ENCODE measurements around the gene RNF8. TPM values are rescaled to one million over a fixed set of nuclear protein-coding genes. Genes with fewer than 3 reads are reported as not detected.

RNF8 gene
- total RNA-seq, 2 experiments from 2014 or later, result 4.9 to 5.9 TPM

DNA sequence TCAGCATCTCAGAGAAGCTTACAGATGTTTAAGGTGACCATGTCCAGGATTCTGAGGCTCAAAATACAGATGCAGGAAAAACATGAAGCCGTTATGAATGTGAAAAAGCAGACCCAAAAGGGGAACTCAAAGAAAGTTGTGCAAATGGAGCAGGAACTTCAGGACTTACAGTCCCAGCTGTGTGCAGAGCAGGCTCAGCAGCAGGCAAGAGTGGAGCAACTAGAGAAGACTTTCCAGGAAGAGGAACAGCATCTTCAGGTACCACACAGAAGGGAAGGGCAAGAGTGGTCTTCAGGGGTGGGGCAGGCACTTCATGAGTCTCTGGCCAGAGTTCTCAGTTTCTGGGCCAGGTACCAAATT is 15.2 kb downstream of the RNF8 start:
- Mint-ChIP-seq H3K4me3 (no peak overlapping the region), H3K27ac (no peak overlapping the region), H3K4me1 (ENCODE audit: low read depth) (peaks cover 5% of the 10 kb centered on the region), H3K36me3 (ENCODE audit: low read depth) (peaks cover 72% of the 10 kb centered on the region), H3K27me3 (no peaks in the 10 kb centered on the region), H3K9me3 (no peaks in the 10 kb centered on the region)
- ATAC-seq (ENCODE audit: poor library complexity) (no peak), DNase-seq (no peak)
- ChIA-PET CTCF (no interaction called here), POLR2A (no interaction called here)
- Histone ChIP-seq H3K4me3 (ENCODE audit: low read length) (no peak overlapping the region), H3K9me3 (ENCODE audit: control insufficient read depth in 1 of 2, insufficient read depth in 1 of 2, low read length in 2 of 2) (no peaks in the 10 kb centered on the region), H3K4me1 (ENCODE audit: insufficient read depth, low read length) (no peaks in the 10 kb centered on the region), H3K36me3 (ENCODE audit: insufficient read depth, low read length) (peaks cover 45% of the 10 kb centered on the region), H3K27ac (ENCODE audit: low read depth in 1 of 2, low read length in 2 of 2) (no peak overlapping the region), H3K27me3 (ENCODE audit: control insufficient read depth in 1 of 2, insufficient read depth in 2 of 2, low read length in 2 of 2) (no peaks in the 10 kb centered on the region)
- intact Hi-C loops (cut with DNase I, micrococcal nuclease), result no loop called here
- TF ChIP-seq CTCF (IDR thresholded peaks at IDR 0.05), result no peak

DNA sequence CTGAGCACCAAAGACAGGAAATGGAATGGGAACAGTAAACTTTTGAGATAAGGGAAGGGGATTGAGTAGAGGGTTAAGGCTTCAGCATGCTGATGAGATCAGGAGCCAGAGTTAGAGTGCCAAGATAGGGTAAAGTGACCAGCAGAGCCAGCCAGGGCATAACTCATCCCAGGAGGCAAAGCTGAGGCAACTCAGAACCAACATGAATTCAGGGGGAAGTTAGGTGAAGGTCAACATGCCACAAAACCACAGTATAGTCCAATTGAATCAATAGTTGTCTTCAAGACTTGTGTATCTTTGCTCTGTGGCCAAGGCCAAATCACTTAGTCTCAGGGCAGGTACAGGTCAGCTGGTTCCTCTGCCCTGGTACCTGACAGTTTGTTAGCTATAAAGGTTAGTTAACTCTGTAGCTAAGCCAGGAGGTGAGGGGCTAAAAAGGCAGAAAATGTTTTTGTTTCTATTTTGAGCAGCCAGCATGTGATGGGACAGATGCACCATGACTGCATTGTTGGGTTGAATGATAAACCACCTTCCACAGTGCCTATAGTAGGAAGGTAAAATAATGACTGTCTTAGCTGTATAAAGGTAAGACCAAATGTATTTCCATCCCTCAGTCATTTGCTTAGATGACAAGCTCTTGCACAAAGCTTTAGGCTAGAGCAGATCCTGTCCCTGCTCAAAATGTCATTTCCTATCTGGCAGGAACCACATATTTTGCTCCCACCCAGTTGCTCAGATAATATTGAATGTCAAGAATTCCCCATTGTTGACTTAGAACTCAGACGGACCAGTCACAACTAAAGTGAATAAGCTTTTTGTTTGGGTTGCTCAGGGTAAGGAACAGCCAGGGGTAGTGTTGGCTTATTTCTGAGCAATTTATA is 15.8 kb downstream of the RNF8 start:
- H3K27me3 ChIP-seq (ENCODE audit: control insufficient read depth in 1 of 2, insufficient read depth in 2 of 2, low read length in 2 of 2), result no peaks in the 10 kb centered on the region
- POLR2A ChIA-PET, result no interaction called here
- no peaks in the 10 kb centered on the region for H3K27me3 Mint-ChIP-seq
- ATAC-seq (ENCODE audit: poor library complexity), result no peak
- H3K9me3 ChIP-seq (ENCODE audit: control insufficient read depth in 1 of 2, insufficient read depth in 1 of 2, low read length in 2 of 2), result no peaks in the 10 kb centered on the region
- no peaks in the 10 kb centered on the region for H3K9me3 Mint-ChIP-seq
- H3K4me3 Mint-ChIP-seq, result no peak overlapping the region
- peaks cover 50% of the 10 kb centered on the region for H3K36me3 ChIP-seq (ENCODE audit: insufficient read depth, low read length)
- no peak for DNase-seq
- no peak overlapping the region for H3K27ac ChIP-seq (ENCODE audit: low read depth in 1 of 2, low read length in 2 of 2)
- H3K36me3 Mint-ChIP-seq (ENCODE audit: low read depth), result peaks cover 67% of the 10 kb centered on the region
- CTCF ChIA-PET, result no interaction called here
- H3K4me3 ChIP-seq (ENCODE audit: low read length), result no peak overlapping the region
- intact Hi-C loops (cut with DNase I, micrococcal nuclease), result no loop called here
- no peak for TF ChIP-seq CTCF (IDR thresholded peaks at IDR 0.05)
- no peaks in the 10 kb centered on the region for H3K4me1 ChIP-seq (ENCODE audit: insufficient read depth, low read length)
- H3K27ac Mint-ChIP-seq, result no peak overlapping the region
- peaks cover 5% of the 10 kb centered on the region for H3K4me1 Mint-ChIP-seq (ENCODE audit: low read depth)

GRCh38 chr6:37371154-37372083 is 17.6 kb downstream of the RNF8 start:
- Mint-ChIP-seq H3K36me3 (ENCODE audit: low read depth) (peaks cover 70% of the 10 kb centered on the region), H3K4me3 (no peak overlapping the region), H3K27ac (no peak overlapping the region), H3K4me1 (ENCODE audit: low read depth) (peaks cover 5% of the 10 kb centered on the region), H3K9me3 (no peaks in the 10 kb centered on the region), H3K27me3 (no peaks in the 10 kb centered on the region)
- Histone ChIP-seq H3K9me3 (ENCODE audit: control insufficient read depth in 1 of 2, insufficient read depth in 1 of 2, low read length in 2 of 2) (no peaks in the 10 kb centered on the region), H3K4me3 (ENCODE audit: low read length) (no peak overlapping the region), H3K27me3 (ENCODE audit: control insufficient read depth in 1 of 2, insufficient read depth in 2 of 2, low read length in 2 of 2) (no peaks in the 10 kb centered on the region), H3K27ac (ENCODE audit: low read depth in 1 of 2, low read length in 2 of 2) (no peak overlapping the region), H3K36me3 (ENCODE audit: insufficient read depth, low read length) (peaks cover 54% of the 10 kb centered on the region), H3K4me1 (ENCODE audit: insufficient read depth, low read length) (no peaks in the 10 kb centered on the region)
- TF ChIP-seq CTCF (IDR thresholded peaks at IDR 0.05), result no peak
- ATAC-seq (ENCODE audit: poor library complexity) (no peak), DNase-seq (no peak)
- ChIA-PET POLR2A (no interaction called here), CTCF (no interaction called here)
- intact Hi-C loops (cut with DNase I, micrococcal nuclease), result no loop called here
